ENCODE measurements around the gene ALKBH8.
"Not testable (repeated sequence)": the region's sequence is repeated elsewhere in the genome, so short reads cannot be mapped to it uniquely, and the experiment has no call there.

Gene ALKBH8

DNA sequence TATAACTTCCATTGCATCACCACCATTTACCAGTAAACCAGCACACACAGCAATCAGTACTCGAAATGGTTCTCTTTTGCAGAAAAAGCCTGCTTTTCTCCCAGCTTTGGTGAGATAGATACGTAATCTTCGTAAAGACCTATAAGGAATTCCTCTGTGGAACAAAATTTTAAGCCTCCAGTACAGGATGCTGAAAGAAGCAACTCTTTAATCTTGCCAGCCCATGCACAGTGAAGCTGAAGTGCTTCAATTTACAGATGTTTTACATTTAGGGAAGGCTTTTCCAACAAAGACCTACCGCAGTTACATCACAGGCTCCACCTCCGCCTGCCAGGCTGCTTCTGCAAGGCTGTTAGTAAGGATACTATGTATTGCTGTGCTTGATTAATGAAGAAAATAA lies 27.3 kb upstream of the ALKBH8 start:
- Histone ChIP-seq H3K9me3 (ENCODE audit: control insufficient read depth in 1 of 2, low read length in 2 of 2) (no peaks in the 10 kb centered on the region), H3K36me3 (ENCODE audit: control insufficient read depth in 1 of 2, insufficient read depth in 2 of 2, low read length in 2 of 2) (no peaks in the 10 kb centered on the region), H3K27ac (ENCODE audit: low read depth, low read length) (no peak overlapping the region), H3K4me1 (ENCODE audit: control insufficient read depth in 1 of 2, insufficient read depth in 2 of 2, low read length in 2 of 2) (peaks cover 4 to 20% of the 10 kb centered on the region in 2 donors), H3K4me3 (ENCODE audit: low read depth in 1 of 2, low read length in 2 of 2) (no peak overlapping the region), H3K9ac (ENCODE audit: low read depth in 1 of 2, low read length in 2 of 2) (no peak overlapping the region), H3K27me3 (ENCODE audit: control insufficient read depth in 1 of 2, insufficient read depth in 2 of 2, low read length in 2 of 2) (peaks cover 47 to 63% of the 10 kb centered on the region in 2 donors)

DNA sequence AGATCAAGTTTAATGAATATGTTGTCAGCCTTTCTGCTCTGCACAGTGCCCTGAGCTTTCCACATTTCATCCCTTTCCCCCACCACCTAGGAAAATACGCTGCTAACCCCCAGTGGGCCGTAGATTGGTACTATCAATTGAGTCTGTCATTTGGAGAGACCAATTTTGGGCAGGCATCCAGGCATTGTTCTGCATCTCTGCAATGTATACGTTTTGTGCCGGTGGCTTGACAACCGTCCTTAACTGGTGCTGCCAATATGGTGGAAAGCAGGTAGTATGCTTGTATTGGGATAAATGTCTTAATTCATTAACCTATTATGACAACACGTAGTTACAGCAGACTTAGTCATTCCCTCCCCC lies 26.7 kb upstream of the ALKBH8 start:
- no peaks in the 10 kb centered on the region for H3K36me3 ChIP-seq (ENCODE audit: control insufficient read depth in 1 of 2, insufficient read depth in 2 of 2, low read length in 2 of 2)
- H3K9ac ChIP-seq (ENCODE audit: low read depth in 1 of 2, low read length in 2 of 2) = no peak overlapping the region
- no peak overlapping the region for H3K27ac ChIP-seq (ENCODE audit: low read depth, low read length)
- H3K27me3 ChIP-seq (ENCODE audit: control insufficient read depth in 1 of 2, insufficient read depth in 2 of 2, low read length in 2 of 2) = peaks cover 47 to 69% of the 10 kb centered on the region in 2 donors
- no peaks in the 10 kb centered on the region for H3K9me3 ChIP-seq (ENCODE audit: control insufficient read depth in 1 of 2, low read length in 2 of 2)
- peaks cover 4 to 20% of the 10 kb centered on the region in 2 donors for H3K4me1 ChIP-seq (ENCODE audit: control insufficient read depth in 1 of 2, insufficient read depth in 2 of 2, low read length in 2 of 2)
- H3K4me3 ChIP-seq (ENCODE audit: low read depth in 1 of 2, low read length in 2 of 2) = peak overlapping the region in 1 of 2 donors; percentile 79

- Histone ChIP-seq H3K27ac (ENCODE audit: low read depth, low read length) (no peak overlapping the region), H3K9me3 (ENCODE audit: control insufficient read depth in 1 of 2, low read length in 2 of 2) (no peaks in the 10 kb centered on the region), H3K27me3 (ENCODE audit: control insufficient read depth in 1 of 2, insufficient read depth in 2 of 2, low read length in 2 of 2) (peaks cover 47 to 74% of the 10 kb centered on the region in 2 donors), H3K4me3 (ENCODE audit: low read depth in 1 of 2, low read length in 2 of 2) (peak overlapping the region; percentile 60 to 79), H3K9ac (ENCODE audit: low read depth in 1 of 2, low read length in 2 of 2) (no peak overlapping the region), H3K36me3 (ENCODE audit: control insufficient read depth in 1 of 2, insufficient read depth in 2 of 2, low read length in 2 of 2) (no peaks in the 10 kb centered on the region), H3K4me1 (ENCODE audit: control insufficient read depth in 1 of 2, insufficient read depth in 2 of 2, low read length in 2 of 2) (peaks cover 4 to 20% of the 10 kb centered on the region in 2 donors)
Observed at GRCh38 chr11:107591378-107592230, 26.1 kb upstream of the ALKBH8 start.

DNA sequence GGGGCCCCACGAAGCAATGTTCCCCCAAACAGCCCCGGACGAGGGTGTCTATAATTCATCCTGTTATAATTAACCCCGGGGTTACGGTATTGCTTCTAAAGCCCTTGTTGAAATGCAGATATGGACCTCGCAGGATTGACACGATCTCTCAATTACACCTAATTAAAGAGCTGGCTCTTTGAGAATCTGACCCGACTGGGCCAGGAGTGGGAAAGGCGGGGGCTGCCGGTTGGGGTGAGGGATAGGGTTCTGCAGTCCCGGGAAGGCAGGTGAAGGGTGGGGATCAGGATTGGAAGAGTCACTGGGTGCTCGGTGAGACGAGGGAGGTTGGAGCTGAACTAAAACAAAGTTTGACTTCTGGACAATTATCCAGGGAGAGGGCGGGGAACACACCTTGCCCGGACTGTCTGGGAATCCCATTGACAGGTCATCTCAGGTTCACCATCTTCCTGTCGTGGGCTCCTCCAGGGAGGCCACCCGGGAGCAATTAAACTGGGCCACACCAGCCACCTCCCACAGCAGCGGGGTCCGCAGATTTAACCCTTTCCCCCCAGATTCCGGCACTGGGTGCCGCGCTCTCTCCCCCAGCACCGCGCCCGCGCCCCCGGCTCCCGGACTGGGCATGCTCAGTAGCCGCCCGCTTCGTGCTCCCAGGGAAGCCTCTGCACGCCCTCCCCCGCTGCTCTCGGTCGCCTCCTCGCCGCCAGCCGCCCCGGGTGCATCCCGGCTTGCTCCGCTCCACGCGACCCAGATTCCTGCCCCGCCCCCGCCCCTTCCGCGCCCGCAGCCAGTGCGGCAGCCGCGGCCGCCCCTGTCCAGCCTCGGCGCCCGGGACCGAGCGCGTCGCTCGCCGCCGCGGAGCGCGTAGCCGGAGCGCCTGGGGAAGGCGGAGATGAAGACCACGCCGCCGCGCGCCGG lies 25.2 kb upstream of the ALKBH8 start, which contains the start of gene ELMOD1:
Gene ELMOD1, plus strand, starts transcription at position 688 of the 918 bp plus-strand sequence. CDS start 27,043 bp downstream, outside the sequence.
- peaks cover 47 to 79% of the 10 kb centered on the region in 2 donors for H3K27me3 ChIP-seq (ENCODE audit: control insufficient read depth in 1 of 2, insufficient read depth in 2 of 2, low read length in 2 of 2)

GRCh38 chr11:107587306-107587979 lies 21.9 kb upstream of the ALKBH8 start:
- Histone ChIP-seq H3K36me3 (ENCODE audit: control insufficient read depth in 1 of 2, insufficient read depth in 2 of 2, low read length in 2 of 2) (no peaks in the 10 kb centered on the region), H3K27me3 (ENCODE audit: control insufficient read depth in 1 of 2, insufficient read depth in 2 of 2, low read length in 2 of 2) (peaks cover 28 to 57% of the 10 kb centered on the region in 2 donors), H3K9ac (ENCODE audit: low read depth in 1 of 2, low read length in 2 of 2) (no peak overlapping the region)

More for the DNA sequence above, 25.2 kb upstream of the ALKBH8 start, which contains the start of gene ELMOD1:
- peak within 1 kb of the TSS; percentile 60 to 79 for H3K4me3 ChIP-seq (ENCODE audit: low read depth in 1 of 2, low read length in 2 of 2)
- peaks cover 4 to 20% of the 10 kb centered on the region in 2 donors for H3K4me1 ChIP-seq (ENCODE audit: control insufficient read depth in 1 of 2, insufficient read depth in 2 of 2, low read length in 2 of 2)
- no peak within 1 kb of the TSS for H3K27ac ChIP-seq (ENCODE audit: low read depth, low read length)
- no peak within 1 kb of the TSS for H3K9ac ChIP-seq (ENCODE audit: low read depth in 1 of 2, low read length in 2 of 2)
- H3K36me3 ChIP-seq (ENCODE audit: control insufficient read depth in 1 of 2, insufficient read depth in 2 of 2, low read length in 2 of 2) = no peaks in the 10 kb centered on the region
- no peaks in the 10 kb centered on the region for H3K9me3 ChIP-seq (ENCODE audit: control insufficient read depth in 1 of 2, low read length in 2 of 2)

GRCh38 chr11:107583629-107584195 lies 18.2 kb upstream of the ALKBH8 start:
- H3K27ac ChIP-seq (ENCODE audit: low read depth, low read length) = no peak overlapping the region
- H3K4me3 ChIP-seq (ENCODE audit: low read depth in 1 of 2, low read length in 2 of 2) = no peak overlapping the region
- peaks cover 0 to 25% of the 10 kb centered on the region in 2 donors for H3K27me3 ChIP-seq (ENCODE audit: control insufficient read depth in 1 of 2, insufficient read depth in 2 of 2, low read length in 2 of 2)
- H3K36me3 ChIP-seq (ENCODE audit: control insufficient read depth in 1 of 2, insufficient read depth in 2 of 2, low read length in 2 of 2) = no peaks in the 10 kb centered on the region
- no peaks in the 10 kb centered on the region for H3K4me1 ChIP-seq (ENCODE audit: control insufficient read depth in 1 of 2, insufficient read depth in 2 of 2, low read length in 2 of 2)
- peaks cover 0 to 3% of the 10 kb centered on the region in 2 donors for H3K9me3 ChIP-seq (ENCODE audit: control insufficient read depth in 1 of 2, low read length in 2 of 2)
- H3K9ac ChIP-seq (ENCODE audit: low read depth in 1 of 2, low read length in 2 of 2) = no peak overlapping the region

More at GRCh38 chr11:107587306-107587979, 21.9 kb upstream of the ALKBH8 start:
- Histone ChIP-seq H3K4me1 (ENCODE audit: control insufficient read depth in 1 of 2, insufficient read depth in 2 of 2, low read length in 2 of 2) (peaks cover 4 to 19% of the 10 kb centered on the region in 2 donors), H3K27ac (ENCODE audit: low read depth, low read length) (no peak overlapping the region), H3K4me3 (ENCODE audit: low read depth in 1 of 2, low read length in 2 of 2) (no peak overlapping the region), H3K9me3 (ENCODE audit: control insufficient read depth in 1 of 2, low read length in 2 of 2) (no peaks in the 10 kb centered on the region)

GRCh38 chr11:107581147-107581546 lies 15.6 kb upstream of the ALKBH8 start:
- Histone ChIP-seq H3K36me3 (ENCODE audit: control insufficient read depth in 1 of 2, insufficient read depth in 2 of 2, low read length in 2 of 2) (no peaks in the 10 kb centered on the region), H3K27me3 (ENCODE audit: control insufficient read depth in 1 of 2, insufficient read depth in 2 of 2, low read length in 2 of 2) (peaks cover 0 to under 1% of the 10 kb centered on the region in 2 donors), H3K4me1 (ENCODE audit: control insufficient read depth in 1 of 2, insufficient read depth in 2 of 2, low read length in 2 of 2) (no peaks in the 10 kb centered on the region), H3K27ac (ENCODE audit: low read depth, low read length) (no peak overlapping the region), H3K4me3 (ENCODE audit: low read depth in 1 of 2, low read length in 2 of 2) (no peak overlapping the region), H3K9me3 (ENCODE audit: control insufficient read depth in 1 of 2, low read length in 2 of 2) (peaks cover 0 to 3% of the 10 kb centered on the region in 2 donors), H3K9ac (ENCODE audit: low read depth in 1 of 2, low read length in 2 of 2) (no peak overlapping the region)

GRCh38 chr11:107579169-107579568 lies 13.6 kb upstream of the ALKBH8 start:
- H3K9ac ChIP-seq (ENCODE audit: low read depth in 1 of 2, low read length in 2 of 2); H3K9me3 ChIP-seq (ENCODE audit: control insufficient read depth in 1 of 2, low read length in 2 of 2); H3K27me3 ChIP-seq (ENCODE audit: control insufficient read depth in 1 of 2, insufficient read depth in 2 of 2, low read length in 2 of 2); H3K27ac ChIP-seq (ENCODE audit: low read depth, low read length); H3K4me1 ChIP-seq (ENCODE audit: control insufficient read depth in 1 of 2, insufficient read depth in 2 of 2, low read length in 2 of 2); H3K36me3 ChIP-seq (ENCODE audit: control insufficient read depth in 1 of 2, insufficient read depth in 2 of 2, low read length in 2 of 2); H3K4me3 ChIP-seq (ENCODE audit: low read depth in 1 of 2, low read length in 2 of 2): not testable (repeated sequence)

DNA sequence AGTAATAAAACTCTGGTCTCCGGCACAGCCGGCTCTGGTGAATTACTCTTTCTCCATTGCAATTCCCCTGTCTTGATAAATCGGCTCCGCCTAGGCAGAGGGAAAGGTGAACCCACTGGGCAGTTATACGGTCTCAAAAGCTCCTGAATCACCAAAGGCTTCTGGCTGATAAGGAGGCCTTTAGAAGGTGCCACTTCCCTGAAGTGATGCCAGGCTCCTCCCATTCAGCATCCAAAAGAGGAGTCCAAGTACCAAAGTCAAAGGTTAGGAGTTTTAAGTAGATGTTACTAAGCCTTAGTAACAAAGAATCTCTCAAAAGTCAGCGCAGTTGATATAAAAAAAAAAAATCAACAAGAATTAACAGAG lies 11.8 kb upstream of the ALKBH8 start:
- Histone ChIP-seq H3K4me3 (ENCODE audit: low read depth in 1 of 2, low read length in 2 of 2) (no peak overlapping the region), H3K27ac (ENCODE audit: low read depth, low read length) (no peak overlapping the region), H3K4me1 (ENCODE audit: control insufficient read depth in 1 of 2, insufficient read depth in 2 of 2, low read length in 2 of 2) (no peaks in the 10 kb centered on the region), H3K36me3 (ENCODE audit: control insufficient read depth in 1 of 2, insufficient read depth in 2 of 2, low read length in 2 of 2) (no peaks in the 10 kb centered on the region), H3K27me3 (ENCODE audit: control insufficient read depth in 1 of 2, insufficient read depth in 2 of 2, low read length in 2 of 2) (no peaks in the 10 kb centered on the region), H3K9ac (ENCODE audit: low read depth in 1 of 2, low read length in 2 of 2) (no peak overlapping the region), H3K9me3 (ENCODE audit: control insufficient read depth in 1 of 2, low read length in 2 of 2) (peaks cover 0 to 3% of the 10 kb centered on the region in 2 donors)
